Stomach (tissue), 9 donors: ENCODE results near the gene PROX2. TPM values are rescaled to one million over a fixed set of nuclear protein-coding genes. Genes with fewer than 3 reads are reported as not detected.

Experiments
- DNase-seq, 2 donors: peaks; one replicate each; pipeline versions ENCODE4 v3.0.0 to v3.0.0-alpha.2; 2013 to 2019
- H3K27ac ChIP-seq, 5 donors: fragments of 200-600 bp in 4 of 5; sonication (generic) in 4 of 5; one replicate each; pipeline ENCODE4 v1.5.1; 2013 to 2019; ENCODE audit warnings: mild to moderate bottlenecking in 1 of 5, moderate library complexity in 1 of 5
- H3K27me3 ChIP-seq, 3 donors: fragments of 200-600 bp; sonication (generic); one replicate each; pipeline ENCODE4 v1.5.1; 2017 to 2019; ENCODE audit warnings: mixed run types in 1 of 3
- H3K36me3 ChIP-seq, 4 donors: fragments of 200-600 bp; sonication (generic); 1 replicate in 3 of 4; 2 replicates in 1 of 4; pipeline ENCODE4 v1.5.1; 2016 to 2019
- H3K4me1 ChIP-seq, 4 donors: fragments of 200-600 bp; sonication (generic); one replicate each; pipeline ENCODE4 v1.5.1; 2016 to 2019
- H3K4me3 ChIP-seq, 4 donors: fragments of 200-600 bp; sonication (generic) in 3 of 4; one replicate each; pipeline ENCODE4 v1.5.1; 2016 to 2019; ENCODE audit warnings: mild to moderate bottlenecking in 1 of 4
- H3K9me3 ChIP-seq, 4 donors: fragments of 200-600 bp; sonication (generic); one replicate each; pipeline ENCODE4 v1.5.1; 2016 to 2019
- CTCF ChIP-seq, 7 experiments: fragments of 450-650 bp in 4 of 7; fragments of 200-600 bp in 3 of 7; sonication (generic) in 3 of 7; IDR thresholded peaks; one replicate each; pipeline ENCODE4 v1.5.1; 2016 to 2019; ENCODE audit warnings: antibody characterized with exemption in 7 of 7, control low read depth in 2 of 7, mild to moderate bottlenecking in 1 of 7
- EP300 ChIP-seq: sonication (generic); formaldehyde crosslinking; IDR thresholded peaks from one replicate; pipeline ENCODE4 v1.6.1; 2017; ENCODE audit warnings: antibody characterized with exemption
- POLR2A ChIP-seq, 4 donors: fragments of 450-650 bp; IDR thresholded peaks; one replicate each; pipeline ENCODE4 v1.6.1; 2016; ENCODE audit warnings: antibody characterized with exemption in 4 of 4, control low read depth in 2 of 4, mild to moderate bottlenecking in 1 of 4, moderate library complexity in 1 of 4
- POLR2AphosphoS5 ChIP-seq, 3 donors: sonication (generic); formaldehyde crosslinking; IDR thresholded peaks; one replicate each; pipeline ENCODE4 v1.6.1; 2016; ENCODE audit warnings: antibody characterized with exemption in 3 of 3
- WGBS, 5 donors: extraction: QIAGEN DNeasy Blood & Tissue Kit in 3 of 5; methylation state at CpG; one replicate each; pipeline versions ENCODE4 v1.1.5 to v1.1.7; 2013 to 2018; 5-methylcytosine and 5-hydroxymethylcytosine counted together
- intact Hi-C: fragments of 100-400 bp; cut with DNase I; formaldehyde crosslinking; loops from one replicate; pipeline ENCODE4 v1.15.1; 2023; ENCODE audit warnings: low total_unique reads
- polyA plus RNA-seq, 3 donors: library from polyadenylated mRNA; stranded (reverse); fragments of 200-250 nt; gene quantifications; one replicate each; pipeline ENCODE4 v1.2.3, GENCODE V29; 2013
- total RNA-seq, 5 donors: library from RNA; depleted of rRNA; stranded (reverse); fragments of >200 nt; gene quantifications; one replicate each; pipeline versions ENCODE4 v1.1.0 to v1.2.3, GENCODE V29; 2014 to 2016
- donor health status: healthy with polysubstance abuse.
- donor health status: Bipolar disorder and iron deficiency.
- donor health status: healthy.

The PROX2 gene
- total and polyA plus RNA-seq, 8 donors = not detected

DNA sequence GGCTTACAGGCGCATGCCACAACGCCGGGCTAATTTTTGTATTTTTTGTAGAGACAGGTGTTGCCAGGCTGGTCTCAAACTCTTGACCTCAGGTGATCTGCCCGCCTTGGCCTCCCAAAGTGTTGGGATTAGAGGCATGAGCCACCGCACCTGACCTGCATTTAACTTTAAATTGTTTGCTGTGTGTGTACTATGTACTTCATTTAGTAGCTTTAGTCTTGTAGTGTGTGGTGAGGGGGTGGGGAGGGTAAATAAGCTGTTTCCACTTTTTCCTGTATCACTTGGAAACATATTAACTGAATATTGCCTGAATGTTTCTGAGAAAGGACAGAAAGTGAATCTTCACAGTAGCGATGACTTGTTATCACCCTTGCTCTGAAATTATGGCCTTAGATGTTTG, 14.3 kb upstream of the PROX2 start:
- no peak overlapping the region for H3K27ac ChIP-seq
- H3K4me1 ChIP-seq = peaks cover 13 to 40% (median 26%) of the 10 kb centered on the region in 4 donors
- peaks cover 59 to 84% (median 79%) of the 10 kb centered on the region in 4 donors for H3K36me3 ChIP-seq
- no peaks in the 10 kb centered on the region for H3K27me3 ChIP-seq
- no peak for TF ChIP-seq EP300
- no peak for TF ChIP-seq POLR2AphosphoS5 (IDR thresholded peaks at IDR 0.05)
- no peak for TF ChIP-seq CTCF (IDR thresholded peaks at IDR 0.05)
- TF ChIP-seq POLR2A (IDR thresholded peaks at IDR 0.05) = no peak
- intact Hi-C loops = no loop called here
- WGBS, 5 donors = 96 to 99% (median 97%) methylated on average over 6 of the region's 6 CpGs
- no peak for DNase-seq
- H3K4me3 ChIP-seq = no peak overlapping the region
- H3K9me3 ChIP-seq = no peaks in the 10 kb centered on the region

- H3K36me3 ChIP-seq = peaks cover 41 to 67% (median 62%) of the 10 kb centered on the region in 4 donors
- no peak overlapping the region for H3K27ac ChIP-seq
- no peak for TF ChIP-seq EP300
- no peak for TF ChIP-seq POLR2AphosphoS5 (IDR thresholded peaks at IDR 0.05)
- no peak for TF ChIP-seq POLR2A (IDR thresholded peaks at IDR 0.05)
- no peak for TF ChIP-seq CTCF (IDR thresholded peaks at IDR 0.05)
- H3K4me3 ChIP-seq = no peak overlapping the region
- no peaks in the 10 kb centered on the region for H3K27me3 ChIP-seq
- DNase-seq = no peak
- H3K4me1 ChIP-seq = peaks cover 21 to 58% (median 43%) of the 10 kb centered on the region in 4 donors
- intact Hi-C loops = no loop called here
- H3K9me3 ChIP-seq = no peaks in the 10 kb centered on the region
- WGBS, 5 donors = 52 to 58% (median 55%) methylated on average over 12 of the region's 12 CpGs
Measured at GRCh38 chr14:74888164-74889158, 12.5 kb upstream of the PROX2 start.

- Histone ChIP-seq H3K27me3 (no peaks in the 10 kb centered on the region), H3K9me3 (no peaks in the 10 kb centered on the region), H3K4me1 (peaks cover 32 to 72% (median 57%) of the 10 kb centered on the region in 4 donors), H3K4me3 (no peak overlapping the region), H3K36me3 (peaks cover 16 to 42% (median 38%) of the 10 kb centered on the region in 4 donors), H3K27ac (peak overlapping the region; percentile 13 to 56 (median 21))
- WGBS, 5 donors = 76 to 85% (median 81%) methylated on average over 3 of the region's 3 CpGs
- TF ChIP-seq CTCF (IDR thresholded peaks at IDR 0.05) (no peak), POLR2AphosphoS5 (IDR thresholded peaks at IDR 0.05) (peak; percentile 11 to 50 (median 17))
- intact Hi-C loops = no loop called here
- no peak for DNase-seq
Measured at GRCh38 chr14:74886001-74886400, 10.1 kb upstream of the PROX2 start.

DNA sequence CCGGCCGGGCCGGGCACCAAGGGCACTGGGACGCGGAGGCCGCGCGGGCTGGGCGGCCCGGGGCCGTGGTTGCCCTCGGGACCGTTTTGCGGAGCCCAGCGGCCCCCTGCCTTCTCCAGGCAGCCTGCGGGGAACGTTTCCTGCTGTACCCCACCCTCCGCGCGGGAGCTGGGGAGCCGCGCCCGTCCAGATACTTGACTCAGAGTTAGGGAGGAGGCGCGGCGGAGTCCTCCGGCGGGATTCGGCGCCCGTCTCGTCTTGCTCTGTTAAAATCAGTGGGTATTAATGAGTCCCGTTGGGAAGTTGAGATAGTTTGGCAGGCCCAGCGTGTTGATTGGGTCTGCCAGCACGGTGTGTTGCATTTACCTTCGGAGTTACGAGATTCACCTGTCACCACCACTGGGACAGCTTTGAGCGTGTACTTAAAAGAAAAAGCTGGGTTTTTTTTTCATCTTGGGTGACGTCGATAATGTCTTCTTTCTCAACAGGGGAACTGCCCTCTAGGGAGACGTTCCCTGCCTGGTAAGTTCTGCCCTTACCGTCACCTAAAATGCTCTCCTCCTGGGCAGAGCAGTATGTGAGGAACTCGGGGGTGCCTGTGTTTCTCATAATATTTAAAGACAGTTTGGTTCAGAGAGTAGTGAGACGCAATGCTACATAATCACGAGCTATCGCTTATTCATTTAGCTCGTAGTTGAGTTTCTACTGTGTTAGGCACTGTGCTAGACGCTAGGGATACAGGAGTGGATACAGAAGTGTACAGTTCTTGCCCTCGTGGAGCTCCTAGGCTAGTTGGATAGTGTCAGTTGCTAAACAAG, 6.4 kb upstream of the PROX2 start:
- intact Hi-C loops = no loop called here
- DNase-seq = peak; percentile 64 to 76
- Histone ChIP-seq H3K36me3 (peaks cover 0 to 18% (median 13%) of the 10 kb centered on the region in 4 donors), H3K9me3 (no peaks in the 10 kb centered on the region), H3K27me3 (no peaks in the 10 kb centered on the region), H3K4me1 (peaks cover 24 to 75% (median 64%) of the 10 kb centered on the region in 4 donors), H3K4me3 (peak overlapping the region; percentile 88 to 100 (median 98)), H3K27ac (peak overlapping the region; percentile 93 to 99 (median 97))
- 1 to 2% (median 1%) methylated on average over 26 to 49 of the region's 49 CpGs for WGBS, 5 donors
- TF ChIP-seq CTCF (IDR thresholded peaks at IDR 0.05) = no peak
- no peak for TF ChIP-seq POLR2AphosphoS5 (IDR thresholded peaks at IDR 0.05)
- TF ChIP-seq POLR2A (IDR thresholded peaks at IDR 0.05) = no peak
- no peak for TF ChIP-seq EP300
